ENCODE measurements around the gene B3GNT2. TPM values are rescaled to one million over a fixed set of nuclear protein-coding genes. Genes with fewer than 3 reads are reported as not detected.

The B3GNT2 gene
- total RNA-seq, 1 experiment from 2014 or later, result 14.1 TPM

DNA sequence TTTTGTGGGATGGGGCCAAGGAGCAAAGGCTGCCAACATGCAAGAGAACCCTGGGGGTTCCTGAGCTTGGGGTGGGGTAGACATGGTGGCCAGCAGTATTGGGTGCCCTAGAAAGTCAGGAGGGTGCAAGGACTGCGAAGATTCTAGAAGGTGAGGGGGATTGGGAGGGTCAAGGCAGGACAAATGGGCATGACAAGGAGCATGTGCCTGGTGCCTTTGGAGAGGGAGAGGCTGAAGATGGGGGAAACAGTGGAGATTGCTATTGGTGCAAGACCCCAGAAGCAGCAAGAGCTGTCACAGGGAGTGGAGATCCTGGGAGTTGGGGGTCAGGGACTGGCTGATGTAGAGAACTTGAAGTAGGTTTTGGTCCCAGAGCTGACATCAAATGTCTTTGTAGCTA, 7.5 kb downstream of the B3GNT2 start:
- DNase-seq (ENCODE audit: low read depth, low spot score), result no peak
- no peak overlapping the region for H3K27ac ChIP-seq (ENCODE audit: low read length)
- peaks cover 4% of the 10 kb centered on the region; the same call in 1 of the 2 replicates for H3K4me1 ChIP-seq (ENCODE audit: control insufficient read depth, insufficient read depth, low read length)
- no peak for TF ChIP-seq SIN3A (IDR thresholded peaks at IDR 0.05; ENCODE audit: borderline replicate concordance, insufficient read depth, low read depth, low read length)
- TF ChIP-seq, protein P1, sequence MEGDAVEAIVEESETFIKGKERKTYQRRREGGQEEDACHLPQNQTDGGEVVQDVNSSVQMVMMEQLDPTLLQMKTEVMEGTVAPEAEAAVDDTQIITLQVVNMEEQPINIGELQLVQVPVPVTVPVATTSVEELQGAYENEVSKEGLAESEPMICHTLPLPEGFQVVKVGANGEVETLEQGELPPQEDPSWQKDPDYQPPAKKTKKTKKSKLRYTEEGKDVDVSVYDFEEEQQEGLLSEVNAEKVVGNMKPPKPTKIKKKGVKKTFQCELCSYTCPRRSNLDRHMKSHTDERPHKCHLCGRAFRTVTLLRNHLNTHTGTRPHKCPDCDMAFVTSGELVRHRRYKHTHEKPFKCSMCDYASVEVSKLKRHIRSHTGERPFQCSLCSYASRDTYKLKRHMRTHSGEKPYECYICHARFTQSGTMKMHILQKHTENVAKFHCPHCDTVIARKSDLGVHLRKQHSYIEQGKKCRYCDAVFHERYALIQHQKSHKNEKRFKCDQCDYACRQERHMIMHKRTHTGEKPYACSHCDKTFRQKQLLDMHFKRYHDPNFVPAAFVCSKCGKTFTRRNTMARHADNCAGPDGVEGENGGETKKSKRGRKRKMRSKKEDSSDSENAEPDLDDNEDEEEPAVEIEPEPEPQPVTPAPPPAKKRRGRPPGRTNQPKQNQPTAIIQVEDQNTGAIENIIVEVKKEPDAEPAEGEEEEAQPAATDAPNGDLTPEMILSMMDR (IDR thresholded peaks at IDR 0.05), result no peak
- TF ChIP-seq REST (IDR thresholded peaks at IDR 0.05; ENCODE audit: insufficient read depth in 1 of 2, low read depth in 2 of 2, low read length in 1 of 2), result no peak
- no peak for TF ChIP-seq TCF7L2 (IDR thresholded peaks at IDR 0.05; ENCODE audit: low read depth, low read length)
- no peak for TF ChIP-seq POLR2AphosphoS5 (IDR thresholded peaks at IDR 0.05; ENCODE audit: low read depth, low read length)
- H3K27me3 ChIP-seq (ENCODE audit: control insufficient read depth, insufficient read depth, low read length), result no peaks in the 10 kb centered on the region
- BruUV-seq (replicated peaks), result no TSS peak
- ATAC-seq, result no peak
- CTCF ChIA-PET, result no interaction called here
- in situ Hi-C loops (cut with HindIII; ENCODE audit: low pct_unique_long_range_greater_than_20kb, low sequenced_read_pairs), result no loop called here
- POLR2A ChIA-PET, result no interaction called here
- no peak overlapping the region for H3K4me3 ChIP-seq (ENCODE audit: low read depth in 2 of 2, low read length in 2 of 2)
- intact Hi-C loops (cut with micrococcal nuclease; ENCODE audit: unreplicated experiment), result no loop called here
- no peaks in the 10 kb centered on the region for H3K36me3 ChIP-seq (ENCODE audit: control insufficient read depth, insufficient read depth, low read length)
- H3K9me3 ChIP-seq (ENCODE audit: control insufficient read depth, insufficient read depth, low read depth, low read length), result no peaks in the 10 kb centered on the region

- CTCF ChIA-PET, result no interaction called here
- BruUV-seq (replicated peaks), result no TSS peak
- in situ Hi-C loops (cut with HindIII; ENCODE audit: low pct_unique_long_range_greater_than_20kb, low sequenced_read_pairs), result no loop called here
Measured at GRCh38 chr2:62204998-62205496, 9.1 kb downstream of the B3GNT2 start.

More at GRCh38 chr2:62204998-62205496, 9.1 kb downstream of the B3GNT2 start:
- POLR2A ChIA-PET, result no interaction called here
- Histone ChIP-seq H3K27ac (ENCODE audit: low read length) (no peak overlapping the region), H3K27me3 (ENCODE audit: control insufficient read depth, insufficient read depth, low read length) (no peaks in the 10 kb centered on the region), H3K9me3 (ENCODE audit: control insufficient read depth, insufficient read depth, low read depth, low read length) (no peaks in the 10 kb centered on the region), H3K4me1 (ENCODE audit: control insufficient read depth, insufficient read depth, low read length) (no peaks in the 10 kb centered on the region), H3K36me3 (ENCODE audit: control insufficient read depth, insufficient read depth, low read length) (no peaks in the 10 kb centered on the region), H3K4me3 (ENCODE audit: low read depth in 2 of 2, low read length in 2 of 2) (no peak overlapping the region)
- no peak for ATAC-seq
- intact Hi-C loops (cut with micrococcal nuclease; ENCODE audit: unreplicated experiment), result no loop called here
- no peak for DNase-seq (ENCODE audit: low read depth, low spot score)
- TF ChIP-seq SIN3A (IDR thresholded peaks at IDR 0.05; ENCODE audit: borderline replicate concordance, insufficient read depth, low read depth, low read length), result no peak
- no peak for TF ChIP-seq TCF7L2 (IDR thresholded peaks at IDR 0.05; ENCODE audit: low read depth, low read length)
- TF ChIP-seq, protein P1 (IDR thresholded peaks at IDR 0.05), result no peak
- TF ChIP-seq REST (IDR thresholded peaks at IDR 0.05; ENCODE audit: insufficient read depth in 1 of 2, low read depth in 2 of 2, low read length in 1 of 2), result no peak
- TF ChIP-seq POLR2AphosphoS5 (IDR thresholded peaks at IDR 0.05; ENCODE audit: low read depth, low read length), result no peak
